GM12872 (cell line): Measurements from ENCODE around the gene ITPKC.

Experiments used
- CTCF ChIP-seq: IDR thresholded peaks from 3 replicates; pipeline ENCODE4 v1.5.1; 2011; ENCODE audit warnings: low read depth, mild to moderate bottlenecking, low read length, moderate library complexity; ENCODE audit not compliant: insufficient read depth

The ITPKC gene

GRCh38 chr19:40674291-40674690 is 42.6 kb upstream of the ITPKC start:
- no peak for TF ChIP-seq CTCF

- no peak for TF ChIP-seq CTCF
Observed at GRCh38 chr19:40677156-40677555, 39.8 kb upstream of the ITPKC start.

- TF ChIP-seq CTCF, result no peak
Observed at GRCh38 chr19:40681039-40681438, 35.9 kb upstream of the ITPKC start.

- TF ChIP-seq CTCF, result no peak
Observed at GRCh38 chr19:40682431-40682964, 34.4 kb upstream of the ITPKC start.

GRCh38 chr19:40683437-40683836 is 33.5 kb upstream of the ITPKC start:
- TF ChIP-seq CTCF, result no peak

GRCh38 chr19:40684280-40684679 is 32.6 kb upstream of the ITPKC start:
- no peak for TF ChIP-seq CTCF

- TF ChIP-seq CTCF, result no peak
Observed at GRCh38 chr19:40685016-40685526, 31.8 kb upstream of the ITPKC start.

GRCh38 chr19:40685563-40685962 is 31.3 kb upstream of the ITPKC start:
- no peak for TF ChIP-seq CTCF
